ENCODE results near the gene ENOX1. TPM values are rescaled to one million over a fixed set of nuclear protein-coding genes. Genes with fewer than 3 reads are reported as not detected.

Gene ENOX1
- total RNA-seq, 1 experiment from 2014 or later, result 0.26 TPM

DNA sequence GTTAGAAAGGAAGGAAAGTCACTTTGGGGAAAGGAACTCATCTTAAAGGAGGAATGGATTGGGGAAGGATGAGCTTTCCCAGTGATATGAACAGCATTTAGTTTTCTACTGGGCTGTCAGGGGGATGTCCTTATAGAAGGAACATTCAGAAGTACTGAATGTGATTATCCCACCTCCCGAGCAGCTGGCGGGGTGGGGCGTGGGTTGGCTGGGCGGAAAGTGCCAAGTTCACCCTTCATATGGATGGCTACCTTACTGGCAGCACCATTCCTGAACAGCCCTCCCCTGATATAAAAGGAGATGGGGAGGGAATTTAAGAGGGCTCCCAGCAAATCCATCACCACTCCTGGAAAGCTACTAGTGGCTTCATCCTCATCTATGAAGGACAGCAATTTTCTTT, 572.6 kb downstream of the ENOX1 start:
- ATAC-seq, result no peak
- Mint-ChIP-seq H3K4me1 (no peaks in the 10 kb centered on the region), H3K9me3 (no peaks in the 10 kb centered on the region), H3K4me3 (no peak overlapping the region), H3K27me3 (ENCODE audit: low read depth) (no peaks in the 10 kb centered on the region; the same call in 1 of the 2 replicates), H3K36me3 (no peaks in the 10 kb centered on the region), H3K27ac (no peak overlapping the region)
- ChIA-PET CTCF (no interaction called here), POLR2A (no interaction called here)
- TF ChIP-seq EMX1 (CRISPR knock-in tag; IDR thresholded peaks at IDR 0.05) (no peak), ZNF232 (CRISPR knock-in tag; IDR thresholded peaks at IDR 0.05) (no peak), MYBL2 (CRISPR knock-in tag; IDR thresholded peaks at IDR 0.05) (no peak), PRRX2 (CRISPR knock-in tag; IDR thresholded peaks at IDR 0.05) (no peak), ZBTB21 (CRISPR knock-in tag; IDR thresholded peaks at IDR 0.05; ENCODE audit: borderline replicate concordance) (no peak), JAZF1 (CRISPR knock-in tag; IDR thresholded peaks at IDR 0.05) (no peak), GTF2I (CRISPR knock-in tag; conservative IDR thresholded peaks at IDR 0.05) (no peak)
- TF ChIP-seq, protein P1, sequence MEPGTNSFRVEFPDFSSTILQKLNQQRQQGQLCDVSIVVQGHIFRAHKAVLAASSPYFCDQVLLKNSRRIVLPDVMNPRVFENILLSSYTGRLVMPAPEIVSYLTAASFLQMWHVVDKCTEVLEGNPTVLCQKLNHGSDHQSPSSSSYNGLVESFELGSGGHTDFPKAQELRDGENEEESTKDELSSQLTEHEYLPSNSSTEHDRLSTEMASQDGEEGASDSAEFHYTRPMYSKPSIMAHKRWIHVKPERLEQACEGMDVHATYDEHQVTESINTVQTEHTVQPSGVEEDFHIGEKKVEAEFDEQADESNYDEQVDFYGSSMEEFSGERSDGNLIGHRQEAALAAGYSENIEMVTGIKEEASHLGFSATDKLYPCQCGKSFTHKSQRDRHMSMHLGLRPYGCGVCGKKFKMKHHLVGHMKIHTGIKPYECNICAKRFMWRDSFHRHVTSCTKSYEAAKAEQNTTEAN (CRISPR knock-in tag; IDR thresholded peaks at IDR 0.05), result no peak
- TF ChIP-seq, protein P2, sequence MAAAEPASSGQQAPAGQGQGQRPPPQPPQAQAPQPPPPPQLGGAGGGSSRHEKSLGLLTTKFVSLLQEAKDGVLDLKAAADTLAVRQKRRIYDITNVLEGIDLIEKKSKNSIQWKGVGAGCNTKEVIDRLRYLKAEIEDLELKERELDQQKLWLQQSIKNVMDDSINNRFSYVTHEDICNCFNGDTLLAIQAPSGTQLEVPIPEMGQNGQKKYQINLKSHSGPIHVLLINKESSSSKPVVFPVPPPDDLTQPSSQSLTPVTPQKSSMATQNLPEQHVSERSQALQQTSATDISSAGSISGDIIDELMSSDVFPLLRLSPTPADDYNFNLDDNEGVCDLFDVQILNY (CRISPR knock-in tag; IDR thresholded peaks at IDR 0.05), result no peak
- TF ChIP-seq, protein P3, sequence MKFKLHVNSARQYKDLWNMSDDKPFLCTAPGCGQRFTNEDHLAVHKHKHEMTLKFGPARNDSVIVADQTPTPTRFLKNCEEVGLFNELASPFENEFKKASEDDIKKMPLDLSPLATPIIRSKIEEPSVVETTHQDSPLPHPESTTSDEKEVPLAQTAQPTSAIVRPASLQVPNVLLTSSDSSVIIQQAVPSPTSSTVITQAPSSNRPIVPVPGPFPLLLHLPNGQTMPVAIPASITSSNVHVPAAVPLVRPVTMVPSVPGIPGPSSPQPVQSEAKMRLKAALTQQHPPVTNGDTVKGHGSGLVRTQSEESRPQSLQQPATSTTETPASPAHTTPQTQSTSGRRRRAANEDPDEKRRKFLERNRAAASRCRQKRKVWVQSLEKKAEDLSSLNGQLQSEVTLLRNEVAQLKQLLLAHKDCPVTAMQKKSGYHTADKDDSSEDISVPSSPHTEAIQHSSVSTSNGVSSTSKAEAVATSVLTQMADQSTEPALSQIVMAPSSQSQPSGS (CRISPR knock-in tag; IDR thresholded peaks at IDR 0.05; ENCODE audit: borderline replicate concordance, low read depth), result no peak
- TF ChIP-seq, protein P4, sequence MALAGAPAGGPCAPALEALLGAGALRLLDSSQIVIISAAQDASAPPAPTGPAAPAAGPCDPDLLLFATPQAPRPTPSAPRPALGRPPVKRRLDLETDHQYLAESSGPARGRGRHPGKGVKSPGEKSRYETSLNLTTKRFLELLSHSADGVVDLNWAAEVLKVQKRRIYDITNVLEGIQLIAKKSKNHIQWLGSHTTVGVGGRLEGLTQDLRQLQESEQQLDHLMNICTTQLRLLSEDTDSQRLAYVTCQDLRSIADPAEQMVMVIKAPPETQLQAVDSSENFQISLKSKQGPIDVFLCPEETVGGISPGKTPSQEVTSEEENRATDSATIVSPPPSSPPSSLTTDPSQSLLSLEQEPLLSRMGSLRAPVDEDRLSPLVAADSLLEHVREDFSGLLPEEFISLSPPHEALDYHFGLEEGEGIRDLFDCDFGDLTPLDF (CRISPR knock-in tag; IDR thresholded peaks at IDR 0.05), result no peak
- TF ChIP-seq, protein P5, sequence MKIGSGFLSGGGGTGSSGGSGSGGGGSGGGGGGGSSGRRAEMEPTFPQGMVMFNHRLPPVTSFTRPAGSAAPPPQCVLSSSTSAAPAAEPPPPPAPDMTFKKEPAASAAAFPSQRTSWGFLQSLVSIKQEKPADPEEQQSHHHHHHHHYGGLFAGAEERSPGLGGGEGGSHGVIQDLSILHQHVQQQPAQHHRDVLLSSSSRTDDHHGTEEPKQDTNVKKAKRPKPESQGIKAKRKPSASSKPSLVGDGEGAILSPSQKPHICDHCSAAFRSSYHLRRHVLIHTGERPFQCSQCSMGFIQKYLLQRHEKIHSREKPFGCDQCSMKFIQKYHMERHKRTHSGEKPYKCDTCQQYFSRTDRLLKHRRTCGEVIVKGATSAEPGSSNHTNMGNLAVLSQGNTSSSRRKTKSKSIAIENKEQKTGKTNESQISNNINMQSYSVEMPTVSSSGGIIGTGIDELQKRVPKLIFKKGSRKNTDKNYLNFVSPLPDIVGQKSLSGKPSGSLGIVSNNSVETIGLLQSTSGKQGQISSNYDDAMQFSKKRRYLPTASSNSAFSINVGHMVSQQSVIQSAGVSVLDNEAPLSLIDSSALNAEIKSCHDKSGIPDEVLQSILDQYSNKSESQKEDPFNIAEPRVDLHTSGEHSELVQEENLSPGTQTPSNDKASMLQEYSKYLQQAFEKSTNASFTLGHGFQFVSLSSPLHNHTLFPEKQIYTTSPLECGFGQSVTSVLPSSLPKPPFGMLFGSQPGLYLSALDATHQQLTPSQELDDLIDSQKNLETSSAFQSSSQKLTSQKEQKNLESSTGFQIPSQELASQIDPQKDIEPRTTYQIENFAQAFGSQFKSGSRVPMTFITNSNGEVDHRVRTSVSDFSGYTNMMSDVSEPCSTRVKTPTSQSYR (CRISPR knock-in tag; IDR thresholded peaks at IDR 0.05), result no peak
- TF ChIP-seq, protein P6, sequence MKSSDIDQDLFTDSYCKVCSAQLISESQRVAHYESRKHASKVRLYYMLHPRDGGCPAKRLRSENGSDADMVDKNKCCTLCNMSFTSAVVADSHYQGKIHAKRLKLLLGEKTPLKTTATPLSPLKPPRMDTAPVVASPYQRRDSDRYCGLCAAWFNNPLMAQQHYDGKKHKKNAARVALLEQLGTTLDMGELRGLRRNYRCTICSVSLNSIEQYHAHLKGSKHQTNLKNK (CRISPR knock-in tag; IDR thresholded peaks at IDR 0.05), result no peak
- TF ChIP-seq, protein P7, sequence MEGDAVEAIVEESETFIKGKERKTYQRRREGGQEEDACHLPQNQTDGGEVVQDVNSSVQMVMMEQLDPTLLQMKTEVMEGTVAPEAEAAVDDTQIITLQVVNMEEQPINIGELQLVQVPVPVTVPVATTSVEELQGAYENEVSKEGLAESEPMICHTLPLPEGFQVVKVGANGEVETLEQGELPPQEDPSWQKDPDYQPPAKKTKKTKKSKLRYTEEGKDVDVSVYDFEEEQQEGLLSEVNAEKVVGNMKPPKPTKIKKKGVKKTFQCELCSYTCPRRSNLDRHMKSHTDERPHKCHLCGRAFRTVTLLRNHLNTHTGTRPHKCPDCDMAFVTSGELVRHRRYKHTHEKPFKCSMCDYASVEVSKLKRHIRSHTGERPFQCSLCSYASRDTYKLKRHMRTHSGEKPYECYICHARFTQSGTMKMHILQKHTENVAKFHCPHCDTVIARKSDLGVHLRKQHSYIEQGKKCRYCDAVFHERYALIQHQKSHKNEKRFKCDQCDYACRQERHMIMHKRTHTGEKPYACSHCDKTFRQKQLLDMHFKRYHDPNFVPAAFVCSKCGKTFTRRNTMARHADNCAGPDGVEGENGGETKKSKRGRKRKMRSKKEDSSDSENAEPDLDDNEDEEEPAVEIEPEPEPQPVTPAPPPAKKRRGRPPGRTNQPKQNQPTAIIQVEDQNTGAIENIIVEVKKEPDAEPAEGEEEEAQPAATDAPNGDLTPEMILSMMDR (IDR thresholded peaks at IDR 0.05), result no peak
- TF ChIP-seq, protein P8, sequence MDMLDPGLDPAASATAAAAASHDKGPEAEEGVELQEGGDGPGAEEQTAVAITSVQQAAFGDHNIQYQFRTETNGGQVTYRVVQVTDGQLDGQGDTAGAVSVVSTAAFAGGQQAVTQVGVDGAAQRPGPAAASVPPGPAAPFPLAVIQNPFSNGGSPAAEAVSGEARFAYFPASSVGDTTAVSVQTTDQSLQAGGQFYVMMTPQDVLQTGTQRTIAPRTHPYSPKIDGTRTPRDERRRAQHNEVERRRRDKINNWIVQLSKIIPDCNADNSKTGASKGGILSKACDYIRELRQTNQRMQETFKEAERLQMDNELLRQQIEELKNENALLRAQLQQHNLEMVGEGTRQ (CRISPR knock-in tag; IDR thresholded peaks at IDR 0.05), result no peak
- DNase-seq (ENCODE audit: low spot score), result no peak
